ENCODE measurements around the gene ZNF678. TPM values are rescaled to one million over a fixed set of nuclear protein-coding genes. Genes with fewer than 3 reads are reported as not detected.
"Not testable (repeated sequence)": the region's sequence is repeated elsewhere in the genome, so short reads cannot be mapped to it uniquely, and the experiment has no call there.

ZNF678 gene
- total and polyA plus RNA-seq, 8 donors, result 0.65 to 34.1 (median 4.7) TPM

DNA sequence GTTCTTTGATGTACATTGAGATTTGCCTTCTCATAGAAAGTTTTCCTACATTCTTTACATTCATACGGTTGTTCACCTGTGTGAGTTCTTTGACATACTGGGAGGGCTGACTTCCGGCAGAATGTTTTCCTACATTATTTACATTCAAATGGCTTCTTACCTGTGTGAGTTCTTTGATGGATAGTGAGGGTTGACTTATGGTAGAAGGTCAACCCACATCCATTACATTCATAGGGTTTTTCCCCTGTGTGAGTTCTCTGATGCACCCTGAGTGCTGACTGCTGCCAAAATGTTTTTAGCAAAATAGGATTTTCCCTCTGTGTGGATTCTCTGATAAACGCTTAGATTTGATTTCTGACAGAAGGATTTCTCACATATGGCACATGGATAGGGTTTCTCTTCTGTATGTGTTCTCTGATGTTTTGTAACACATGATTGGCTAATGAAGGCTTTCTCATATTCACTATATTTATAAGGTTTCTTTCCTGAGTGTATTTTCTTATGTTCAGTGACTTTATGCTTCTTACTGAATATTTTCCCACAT is 134.0 kb downstream of the ZNF678 start:
- intact Hi-C loops (cut with DNase I; ENCODE audit: low total_unique reads), result no loop called here
- no peak for DNase-seq
- Histone ChIP-seq H3K4me1 (no peaks in the 10 kb centered on the region), H3K36me3 (no peaks in the 10 kb centered on the region), H3K9me3 (peaks cover 10 to 50% (median 30%) of the 10 kb centered on the region in 4 donors), H3K4me3 (no peak overlapping the region), H3K27ac (no peak overlapping the region), H3K27me3 (no peaks in the 10 kb centered on the region)
- 78 to 83% (median 82%) methylated on average over 3 of the region's 3 CpGs for WGBS, 5 donors
- TF ChIP-seq EP300 (IDR thresholded peaks at IDR 0.05), result no peak
- TF ChIP-seq POLR2A (IDR thresholded peaks at IDR 0.05), result no peak
- TF ChIP-seq POLR2AphosphoS5 (IDR thresholded peaks at IDR 0.05), result no peak
- TF ChIP-seq, protein P1, sequence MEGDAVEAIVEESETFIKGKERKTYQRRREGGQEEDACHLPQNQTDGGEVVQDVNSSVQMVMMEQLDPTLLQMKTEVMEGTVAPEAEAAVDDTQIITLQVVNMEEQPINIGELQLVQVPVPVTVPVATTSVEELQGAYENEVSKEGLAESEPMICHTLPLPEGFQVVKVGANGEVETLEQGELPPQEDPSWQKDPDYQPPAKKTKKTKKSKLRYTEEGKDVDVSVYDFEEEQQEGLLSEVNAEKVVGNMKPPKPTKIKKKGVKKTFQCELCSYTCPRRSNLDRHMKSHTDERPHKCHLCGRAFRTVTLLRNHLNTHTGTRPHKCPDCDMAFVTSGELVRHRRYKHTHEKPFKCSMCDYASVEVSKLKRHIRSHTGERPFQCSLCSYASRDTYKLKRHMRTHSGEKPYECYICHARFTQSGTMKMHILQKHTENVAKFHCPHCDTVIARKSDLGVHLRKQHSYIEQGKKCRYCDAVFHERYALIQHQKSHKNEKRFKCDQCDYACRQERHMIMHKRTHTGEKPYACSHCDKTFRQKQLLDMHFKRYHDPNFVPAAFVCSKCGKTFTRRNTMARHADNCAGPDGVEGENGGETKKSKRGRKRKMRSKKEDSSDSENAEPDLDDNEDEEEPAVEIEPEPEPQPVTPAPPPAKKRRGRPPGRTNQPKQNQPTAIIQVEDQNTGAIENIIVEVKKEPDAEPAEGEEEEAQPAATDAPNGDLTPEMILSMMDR (IDR thresholded peaks at IDR 0.05), result no peak

DNA sequence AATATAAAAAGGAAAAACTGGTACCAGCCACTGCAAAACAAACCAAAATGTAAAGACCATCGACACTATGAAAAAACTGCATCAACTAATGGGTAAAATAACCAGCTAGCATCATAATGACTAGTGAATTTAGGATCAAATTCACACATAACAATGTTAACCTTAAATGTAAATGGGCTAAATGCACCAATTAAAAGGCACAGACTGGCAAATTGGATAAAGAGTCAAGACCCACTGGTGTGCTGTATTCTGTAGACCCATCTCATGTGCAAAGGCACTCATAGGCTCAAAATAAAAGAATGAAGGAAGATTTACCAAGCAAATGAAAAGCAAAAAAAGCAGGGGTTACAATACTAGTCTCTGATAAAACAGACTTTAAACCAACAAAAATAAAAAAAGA is 138.3 kb downstream of the ZNF678 start:
- H3K9me3 ChIP-seq, result peaks cover 11 to 48% (median 46%) of the 10 kb centered on the region in 4 donors
- H3K4me3 ChIP-seq; intact Hi-C loops (cut with DNase I; ENCODE audit: low total_unique reads); H3K27me3 ChIP-seq; H3K36me3 ChIP-seq; H3K27ac ChIP-seq; DNase-seq; H3K4me1 ChIP-seq: not testable (repeated sequence)
- WGBS, 5 donors, result 67 to 94% (median 82%) methylated on average over 1 of the region's 1 CpG

DNA sequence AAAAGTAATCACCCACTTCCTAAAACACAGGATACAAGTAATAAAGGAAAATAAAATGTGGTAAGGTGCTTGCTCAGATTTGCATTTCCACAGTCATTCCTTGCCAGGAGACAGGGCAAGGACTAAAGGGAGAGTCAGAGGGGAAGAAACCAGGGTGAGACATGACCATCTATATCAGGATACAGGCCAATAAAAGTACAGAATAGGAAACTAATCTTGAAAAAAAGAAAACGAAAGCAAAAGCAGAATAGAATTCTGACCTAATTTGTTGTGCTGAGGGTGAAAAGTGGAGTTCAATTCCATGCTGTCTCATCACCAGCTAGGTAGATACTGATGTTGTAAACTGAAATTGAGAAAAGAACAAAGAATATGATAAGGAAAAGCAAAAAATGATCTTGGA is 144.5 kb downstream of the ZNF678 start:
- H3K27me3 ChIP-seq, result no peaks in the 10 kb centered on the region
- no peak overlapping the region for H3K27ac ChIP-seq
- TF ChIP-seq POLR2AphosphoS5 (IDR thresholded peaks at IDR 0.05) (no peak), POLR2A (IDR thresholded peaks at IDR 0.05) (no peak), EP300 (IDR thresholded peaks at IDR 0.05) (no peak)
- TF ChIP-seq, protein P1 (IDR thresholded peaks at IDR 0.05), result no peak
- H3K4me1 ChIP-seq, result no peaks in the 10 kb centered on the region
- WGBS, 5 donors, result 61 to 74% (median 64%) methylated on average over 1 of the region's 1 CpG
- intact Hi-C loops (cut with DNase I; ENCODE audit: low total_unique reads), result no loop called here
- peaks cover 4 to 74% (median 41%) of the 10 kb centered on the region in 4 donors for H3K9me3 ChIP-seq
- DNase-seq, result no peak
- H3K4me3 ChIP-seq, result no peak overlapping the region
- H3K36me3 ChIP-seq, result no peaks in the 10 kb centered on the region

DNA sequence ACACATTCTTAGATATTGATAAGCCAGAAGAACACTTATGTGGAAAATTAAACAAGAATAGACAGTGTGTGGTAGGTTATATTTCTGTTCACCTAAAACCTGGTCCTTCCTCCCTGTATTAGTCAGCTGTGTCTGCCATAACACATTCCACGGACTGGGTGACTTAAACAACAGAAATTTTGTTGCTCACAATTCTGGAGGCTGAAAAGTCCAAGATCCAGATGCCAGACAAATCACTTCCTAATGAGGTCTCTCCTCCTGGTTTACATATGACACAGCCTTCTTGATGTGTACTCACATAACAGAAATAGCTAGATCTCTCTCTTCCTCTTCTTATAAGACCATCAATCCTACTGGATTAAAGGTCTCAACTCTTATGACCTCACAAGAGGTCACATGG is 146.1 kb downstream of the ZNF678 start:
- no peaks in the 10 kb centered on the region for H3K36me3 ChIP-seq
- H3K4me3 ChIP-seq, result no peak overlapping the region
- TF ChIP-seq, protein P1 (IDR thresholded peaks at IDR 0.05), result no peak
- TF ChIP-seq POLR2A (IDR thresholded peaks at IDR 0.05), result no peak
- TF ChIP-seq EP300 (IDR thresholded peaks at IDR 0.05), result no peak
- no peak for TF ChIP-seq POLR2AphosphoS5 (IDR thresholded peaks at IDR 0.05)
- H3K9me3 ChIP-seq, result peaks cover 1 to 72% (median 40%) of the 10 kb centered on the region in 4 donors
- H3K4me1 ChIP-seq, result no peaks in the 10 kb centered on the region
- no peak overlapping the region for H3K27ac ChIP-seq
- DNase-seq, result no peak
- WGBS, 5 donors, result 67 to 93% (median 83%) methylated on average over 1 of the region's 1 CpG
- intact Hi-C loops (cut with DNase I; ENCODE audit: low total_unique reads), result no loop called here
- no peaks in the 10 kb centered on the region for H3K27me3 ChIP-seq

DNA sequence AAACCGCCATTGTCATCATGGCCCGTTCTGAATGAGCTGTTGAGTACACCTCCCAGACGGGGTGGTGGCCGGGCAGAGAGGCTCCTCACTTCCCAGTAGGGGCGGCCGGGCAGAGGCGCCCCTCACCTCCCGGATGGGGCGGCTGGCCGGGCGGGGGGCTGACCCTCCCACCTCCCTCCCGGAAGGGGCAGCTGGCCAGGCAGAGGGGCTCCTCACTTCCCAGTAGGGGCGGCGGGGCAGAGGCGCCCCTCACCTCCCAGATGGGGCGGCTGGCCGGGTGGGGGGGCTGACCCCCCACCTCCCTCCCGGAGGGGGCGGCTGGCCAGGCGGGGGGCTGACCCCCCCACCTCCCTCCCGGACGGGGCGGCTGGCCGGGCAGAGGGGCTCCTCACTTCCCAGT is 147.1 kb downstream of the ZNF678 start:
- H3K9me3 ChIP-seq, result peaks cover 0 to 72% (median 44%) of the 10 kb centered on the region in 4 donors
- intact Hi-C loops (cut with DNase I; ENCODE audit: low total_unique reads); H3K4me3 ChIP-seq; DNase-seq; H3K27me3 ChIP-seq; H3K27ac ChIP-seq; H3K36me3 ChIP-seq; H3K4me1 ChIP-seq: not testable (repeated sequence)
- 91 to 98% (median 97%) methylated on average over 6 to 20 of the region's 24 CpGs for WGBS, 5 donors
